Esophagus squamous epithelium (tissue), 5 donors: ENCODE measurements around the gene FCHSD1. TPM values are rescaled to one million over a fixed set of nuclear protein-coding genes. Genes with fewer than 3 reads are reported as not detected.
A peak's percentile ranks its signal among the peaks of the same experiment; 100 is the strongest.

Experiments
- DNase-seq: peaks from one replicate; lab custom pipeline; 2025; lab: John Stamatoyannopoulos, UW
- H3K27ac ChIP-seq, 4 donors: fragments of 200-600 bp; sonication (generic); one replicate each; pipeline ENCODE4 v1.5.1; 2016 to 2019; ENCODE audit warnings: mild to moderate bottlenecking in 1 of 4
- H3K27me3 ChIP-seq, 4 donors: fragments of 200-600 bp; sonication (generic); 1 replicate in 3 of 4; 2 replicates in 1 of 4; pipeline versions ENCODE4 v1.5.1 to v1.6.0; 2017 to 2021; ENCODE audit warnings: antibody characterized with exemption in 1 of 4
- H3K36me3 ChIP-seq, 3 donors: fragments of 200-600 bp; sonication (generic); one replicate each; pipeline ENCODE4 v1.5.1; 2016 to 2019
- H3K4me1 ChIP-seq, 3 donors: fragments of 200-600 bp; sonication (generic); one replicate each; pipeline ENCODE4 v1.5.1; 2017 to 2019
- H3K4me3 ChIP-seq, 4 donors: fragments of 200-600 bp; sonication (generic); 1 replicate in 3 of 4; 2 replicates in 1 of 4; pipeline ENCODE4 v1.5.1; 2016 to 2019; ENCODE audit warnings: mild to moderate bottlenecking in 2 of 4, moderate library complexity in 1 of 4
- H3K9me3 ChIP-seq, 3 donors: fragments of 200-600 bp; sonication (generic); one replicate each; pipeline ENCODE4 v1.5.1; 2016 to 2019
- POLR2A ChIP-seq, 4 donors: fragments of 450-650 bp; IDR thresholded peaks; one replicate each; pipeline ENCODE4 v1.6.1; 2017; ENCODE audit warnings: antibody characterized with exemption in 4 of 4, mild to moderate bottlenecking in 4 of 4, moderate library complexity in 3 of 4
- WGBS, 2 donors: methylation state at CpG; one replicate each; pipeline ENCODE4 v1.1.5; 2018; 5-methylcytosine and 5-hydroxymethylcytosine counted together
- intact Hi-C: fragments of 100-400 bp; cut with DNase I; formaldehyde crosslinking; loops from one replicate; pipeline ENCODE4 v1.15.0; 2022
- total RNA-seq, 4 donors: library from RNA; depleted of rRNA; stranded (reverse); fragments of >200 nt; gene quantifications; one replicate each; pipeline ENCODE4 v1.1.0, GENCODE V29; 2016
- TF ChIP-seq, protein P1 (sequence below), 6 experiments: fragments of 450-650 bp in 4 of 6; fragments of 200-600 bp in 2 of 6; sonication (generic) in 2 of 6; IDR thresholded peaks; one replicate each; pipeline ENCODE4 v1.5.1; 2016 to 2019; ENCODE audit warnings: antibody characterized with exemption in 6 of 6, mild to moderate bottlenecking in 4 of 6, moderate library complexity in 4 of 6
- donor health status: DM: yes; HTN: yes; CAD: no.

Gene FCHSD1
- total RNA-seq, 4 donors from 2014 or later, result 6.0 to 27.7 (median 10.4) TPM

DNA sequence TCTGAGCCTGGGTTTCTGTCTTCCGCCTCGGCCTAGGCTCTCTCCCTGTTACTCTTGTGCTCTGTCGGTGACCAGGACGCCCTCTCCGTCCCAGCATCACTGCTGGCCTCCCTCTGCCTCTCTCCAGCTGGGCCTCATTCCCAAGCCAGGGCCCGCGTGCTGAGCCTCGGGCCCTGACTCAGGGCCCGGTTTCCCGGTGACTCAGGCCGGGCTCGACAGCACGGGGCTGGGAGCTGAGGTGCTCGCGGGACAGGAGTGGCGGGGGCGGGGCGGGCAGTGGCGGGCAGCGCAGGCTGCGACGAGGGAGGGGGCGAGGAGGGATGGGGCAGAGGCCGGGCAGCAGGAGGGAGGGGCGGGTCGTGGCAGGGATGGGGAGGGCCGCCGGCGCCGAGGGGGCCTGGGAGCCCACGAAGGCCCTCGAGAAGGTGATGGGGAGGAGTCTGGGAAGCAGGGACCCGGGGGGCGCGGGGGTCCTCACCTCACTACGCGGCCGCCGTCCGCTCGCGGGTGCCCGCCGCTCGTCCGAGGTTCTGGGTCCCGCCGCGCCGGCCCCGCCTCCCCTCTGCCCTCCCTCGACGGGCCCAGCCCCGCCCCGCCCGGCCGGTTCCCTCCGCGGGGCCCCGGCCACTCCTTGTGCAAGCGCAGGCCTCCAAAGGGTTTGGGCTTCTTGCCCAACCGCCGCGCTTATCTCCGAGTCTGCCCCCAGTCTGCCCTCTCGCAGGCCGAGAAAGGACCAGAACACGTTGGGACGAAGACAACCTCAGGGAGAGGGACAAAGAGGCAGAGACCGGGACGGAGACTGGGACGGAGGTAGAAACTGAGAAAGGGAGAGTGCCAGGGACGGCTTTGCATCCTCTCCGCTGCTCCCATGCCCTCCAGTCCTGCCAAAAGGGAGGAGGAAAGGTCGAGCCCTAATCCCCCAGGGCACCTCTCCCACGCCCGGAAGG lies 30.8 kb upstream of the FCHSD1 start, which contains the start of gene ARAP3:
Gene ARAP3, minus strand, starts transcription at position 536 of the 947 bp plus-strand sequence. CDS start 1,744 bp downstream, outside the sequence.
- 7 to 16% methylated on average over 10 to 12 of the region's 77 CpGs for WGBS, 2 donors
- DNase-seq, result no peak
- peak within 1 kb of the TSS; percentile 50 to 77 (median 59) for H3K4me3 ChIP-seq
- intact Hi-C loops, result no loop called here
- no peaks in the 10 kb centered on the region for H3K36me3 ChIP-seq
- peak within 1 kb of the TSS; percentile 81 to 93 (median 86) for H3K27ac ChIP-seq
- no peak for TF ChIP-seq POLR2A (IDR thresholded peaks at IDR 0.05)
- TF ChIP-seq, protein P1, sequence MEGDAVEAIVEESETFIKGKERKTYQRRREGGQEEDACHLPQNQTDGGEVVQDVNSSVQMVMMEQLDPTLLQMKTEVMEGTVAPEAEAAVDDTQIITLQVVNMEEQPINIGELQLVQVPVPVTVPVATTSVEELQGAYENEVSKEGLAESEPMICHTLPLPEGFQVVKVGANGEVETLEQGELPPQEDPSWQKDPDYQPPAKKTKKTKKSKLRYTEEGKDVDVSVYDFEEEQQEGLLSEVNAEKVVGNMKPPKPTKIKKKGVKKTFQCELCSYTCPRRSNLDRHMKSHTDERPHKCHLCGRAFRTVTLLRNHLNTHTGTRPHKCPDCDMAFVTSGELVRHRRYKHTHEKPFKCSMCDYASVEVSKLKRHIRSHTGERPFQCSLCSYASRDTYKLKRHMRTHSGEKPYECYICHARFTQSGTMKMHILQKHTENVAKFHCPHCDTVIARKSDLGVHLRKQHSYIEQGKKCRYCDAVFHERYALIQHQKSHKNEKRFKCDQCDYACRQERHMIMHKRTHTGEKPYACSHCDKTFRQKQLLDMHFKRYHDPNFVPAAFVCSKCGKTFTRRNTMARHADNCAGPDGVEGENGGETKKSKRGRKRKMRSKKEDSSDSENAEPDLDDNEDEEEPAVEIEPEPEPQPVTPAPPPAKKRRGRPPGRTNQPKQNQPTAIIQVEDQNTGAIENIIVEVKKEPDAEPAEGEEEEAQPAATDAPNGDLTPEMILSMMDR (IDR thresholded peaks at IDR 0.05), result no peak
- H3K4me1 ChIP-seq, result peaks cover 17 to 48% (median 18%) of the 10 kb centered on the region in 3 donors
- H3K27me3 ChIP-seq, result no peaks in the 10 kb centered on the region
- no peaks in the 10 kb centered on the region for H3K9me3 ChIP-seq

DNA sequence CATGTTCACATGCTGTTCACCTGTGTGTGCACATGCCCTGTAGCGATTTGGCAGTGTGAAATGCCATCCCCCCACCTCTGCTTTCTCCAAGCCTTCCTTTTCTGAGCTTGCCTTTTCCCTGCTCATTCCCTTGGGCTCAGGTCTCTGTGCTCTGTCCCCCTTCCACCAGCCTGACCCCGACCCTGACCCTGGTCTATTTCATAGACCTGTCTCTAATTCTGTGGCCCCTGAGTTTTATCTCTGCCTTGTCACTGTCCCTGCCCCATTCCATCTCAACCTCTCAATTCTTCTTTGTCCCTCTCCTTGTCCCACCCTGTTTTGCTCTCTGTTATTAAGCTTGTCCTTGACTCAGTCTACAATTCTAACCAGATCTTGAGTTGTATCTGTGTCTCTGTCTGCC lies 30.1 kb upstream of the FCHSD1 start:
- Histone ChIP-seq H3K9me3 (no peaks in the 10 kb centered on the region), H3K36me3 (no peaks in the 10 kb centered on the region), H3K4me1 (peaks cover 17 to 48% (median 18%) of the 10 kb centered on the region in 3 donors), H3K4me3 (peak overlapping the region; percentile 50 to 77 (median 59)), H3K27ac (peak overlapping the region; percentile 81 to 93 (median 86)), H3K27me3 (no peaks in the 10 kb centered on the region)
- intact Hi-C loops, result no loop called here
- no peak for TF ChIP-seq POLR2A (IDR thresholded peaks at IDR 0.05)
- TF ChIP-seq, protein P1 (IDR thresholded peaks at IDR 0.05), result no peak
- no peak for DNase-seq
- 50 to 70% methylated on average over 1 to 2 of the region's 2 CpGs for WGBS, 2 donors

DNA sequence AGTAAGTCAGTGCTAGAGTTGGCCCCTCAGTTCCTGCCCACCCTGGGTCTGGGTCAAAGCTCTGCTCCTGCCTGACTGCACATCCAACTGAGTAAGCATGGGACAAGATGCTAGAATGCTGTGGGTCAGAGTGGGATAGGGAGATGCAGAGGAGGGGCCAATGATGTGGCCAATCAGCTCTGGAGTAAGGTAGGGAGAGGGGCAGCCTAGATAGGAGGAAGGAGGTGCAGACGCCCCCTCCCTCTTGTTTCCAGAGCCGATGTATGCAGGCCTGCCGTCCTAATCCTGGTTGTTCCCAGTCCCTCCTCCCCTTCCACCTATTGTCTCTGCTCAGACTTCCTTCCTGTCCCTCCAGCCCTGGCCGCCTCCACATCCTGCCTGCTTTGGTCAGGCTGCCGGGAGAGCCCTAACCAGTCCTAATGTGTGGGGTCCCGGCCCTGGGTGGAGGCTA lies 29.6 kb upstream of the FCHSD1 start:
- no peaks in the 10 kb centered on the region for H3K36me3 ChIP-seq
- peak overlapping the region; percentile 81 to 93 (median 86) for H3K27ac ChIP-seq
- DNase-seq, result no peak
- WGBS, 2 donors, result 43 to 54% methylated on average over 2 to 3 of the region's 6 CpGs
- no peaks in the 10 kb centered on the region for H3K27me3 ChIP-seq
- peak overlapping the region in 3 of 4 donors; percentile 53 to 77 (median 65) for H3K4me3 ChIP-seq
- TF ChIP-seq, protein P1 (IDR thresholded peaks at IDR 0.05), result no peak
- TF ChIP-seq POLR2A (IDR thresholded peaks at IDR 0.05), result no peak
- no peaks in the 10 kb centered on the region for H3K9me3 ChIP-seq
- intact Hi-C loops, result no loop called here
- H3K4me1 ChIP-seq, result peaks cover 17 to 48% (median 18%) of the 10 kb centered on the region in 3 donors

DNA sequence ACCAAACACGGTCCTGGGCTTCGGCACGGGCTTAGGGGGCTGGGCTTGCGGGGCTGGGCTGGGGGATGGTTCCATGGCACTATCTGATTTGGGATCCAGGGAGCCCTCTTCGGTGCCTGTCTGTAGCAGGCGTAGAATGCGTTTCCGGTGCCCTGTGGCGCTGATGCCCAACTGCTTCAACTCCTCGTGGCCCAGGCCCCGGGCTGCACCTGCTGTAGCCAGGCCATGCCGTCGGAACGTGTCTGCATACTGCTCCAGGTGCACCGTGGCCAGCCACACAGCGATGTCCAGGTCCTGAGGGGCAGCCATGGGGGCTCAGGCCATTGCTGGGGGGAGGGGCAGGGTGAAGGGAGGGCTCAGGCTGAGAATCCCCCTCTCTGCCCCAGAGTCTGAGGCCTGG lies 29.0 kb upstream of the FCHSD1 start:
- intact Hi-C loops, result no loop called here
- DNase-seq, result no peak
- no CpG with 5 or more reads among the region's 16 CpGs for WGBS, 2 donors
- Histone ChIP-seq H3K9me3 (no peaks in the 10 kb centered on the region), H3K27ac (peak overlapping the region in 2 of 4 donors; percentile 68 to 93), H3K4me1 (peaks cover 17 to 48% (median 18%) of the 10 kb centered on the region in 3 donors), H3K4me3 (peak overlapping the region in 3 of 4 donors; percentile 0 to 77 (median 15)), H3K36me3 (no peaks in the 10 kb centered on the region), H3K27me3 (no peaks in the 10 kb centered on the region)
- no peak for TF ChIP-seq POLR2A (IDR thresholded peaks at IDR 0.05)
- TF ChIP-seq, protein P1 (IDR thresholded peaks at IDR 0.05), result no peak

DNA sequence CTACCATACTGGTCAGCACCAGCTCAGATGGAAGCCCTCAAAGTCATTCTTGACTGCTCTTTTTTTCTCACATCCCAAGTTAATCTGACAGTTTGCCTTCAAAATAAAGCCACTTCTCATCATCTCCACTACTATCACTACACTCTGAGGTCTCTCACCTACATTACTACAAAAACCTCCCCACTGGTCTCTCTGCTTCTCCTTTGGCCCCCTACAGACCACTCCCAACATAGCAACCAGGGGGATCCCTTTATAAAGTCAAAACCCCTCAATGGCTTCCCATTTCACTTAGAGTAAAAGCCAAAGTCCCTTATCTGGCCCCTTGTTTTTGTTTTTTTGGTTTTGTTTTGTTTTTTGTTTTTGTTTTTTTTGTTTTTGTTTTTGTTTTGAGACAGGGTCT lies 26.2 kb upstream of the FCHSD1 start:
- no peak overlapping the region for H3K27ac ChIP-seq
- H3K36me3 ChIP-seq, result peaks cover 0 to 5% (median 0%) of the 10 kb centered on the region in 3 donors
- H3K4me1 ChIP-seq, result peaks cover 10 to 34% (median 15%) of the 10 kb centered on the region in 3 donors
- intact Hi-C loops, result no loop called here
- TF ChIP-seq POLR2A (IDR thresholded peaks at IDR 0.05), result no peak
- TF ChIP-seq, protein P1 (IDR thresholded peaks at IDR 0.05), result no peak
- no peaks in the 10 kb centered on the region for H3K27me3 ChIP-seq
- no peak overlapping the region for H3K4me3 ChIP-seq
- H3K9me3 ChIP-seq, result no peaks in the 10 kb centered on the region
- DNase-seq, result no peak
